ENCODE measurements around the gene TFDP1. TPM values are rescaled to one million over a fixed set of nuclear protein-coding genes. Genes with fewer than 3 reads are reported as not detected.

The TFDP1 gene
- total RNA-seq, 1 donor from 2014 or later = 40.0 TPM

DNA sequence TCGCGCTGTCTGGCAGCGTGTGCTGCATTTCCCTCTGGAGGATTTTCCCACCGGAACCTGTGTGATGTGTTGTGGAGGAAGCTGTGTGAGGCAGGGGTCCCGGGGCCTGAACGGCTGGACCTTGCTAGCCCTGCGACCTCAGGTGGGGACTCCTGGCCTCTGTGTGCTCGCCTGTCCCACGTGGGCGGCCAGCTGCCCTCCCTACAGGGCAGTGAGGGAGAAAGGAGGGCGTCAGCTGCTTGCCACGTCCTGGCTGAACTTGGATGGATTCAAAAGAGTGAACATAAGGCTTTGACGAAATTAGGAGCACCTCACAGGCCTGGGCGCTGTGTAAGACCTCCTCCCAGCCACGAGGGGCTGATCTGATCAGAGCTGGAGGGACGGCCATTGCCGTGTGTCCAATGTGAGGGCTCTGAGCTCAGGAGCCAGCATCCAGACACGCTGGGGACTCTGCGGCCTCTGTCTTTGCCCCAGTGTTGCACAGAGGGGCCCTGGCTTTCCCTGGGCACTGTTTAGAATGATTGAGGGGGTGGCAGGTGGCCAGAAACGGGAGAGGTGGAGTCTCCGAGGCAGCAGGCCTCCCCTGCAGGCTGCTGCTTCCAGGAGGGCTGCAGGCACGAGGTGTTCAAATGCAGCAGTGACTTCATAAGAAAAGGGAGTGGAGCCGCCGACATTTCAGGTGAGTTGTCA, 13.0 kb downstream of the TFDP1 start:
- Histone ChIP-seq H3K4me1 (no peaks in the 10 kb centered on the region), H3K4me3 (no peak overlapping the region), H3K27ac (no peak overlapping the region), H3K36me3 (no peaks in the 10 kb centered on the region), H3K27me3 (no peaks in the 10 kb centered on the region), H3K9me3 (no peaks in the 10 kb centered on the region)
- TF ChIP-seq POLR2AphosphoS5 (IDR thresholded peaks at IDR 0.05; ENCODE audit: insufficient read depth in 1 of 2, low read depth in 1 of 2) = no peak
- TF ChIP-seq, protein P1, sequence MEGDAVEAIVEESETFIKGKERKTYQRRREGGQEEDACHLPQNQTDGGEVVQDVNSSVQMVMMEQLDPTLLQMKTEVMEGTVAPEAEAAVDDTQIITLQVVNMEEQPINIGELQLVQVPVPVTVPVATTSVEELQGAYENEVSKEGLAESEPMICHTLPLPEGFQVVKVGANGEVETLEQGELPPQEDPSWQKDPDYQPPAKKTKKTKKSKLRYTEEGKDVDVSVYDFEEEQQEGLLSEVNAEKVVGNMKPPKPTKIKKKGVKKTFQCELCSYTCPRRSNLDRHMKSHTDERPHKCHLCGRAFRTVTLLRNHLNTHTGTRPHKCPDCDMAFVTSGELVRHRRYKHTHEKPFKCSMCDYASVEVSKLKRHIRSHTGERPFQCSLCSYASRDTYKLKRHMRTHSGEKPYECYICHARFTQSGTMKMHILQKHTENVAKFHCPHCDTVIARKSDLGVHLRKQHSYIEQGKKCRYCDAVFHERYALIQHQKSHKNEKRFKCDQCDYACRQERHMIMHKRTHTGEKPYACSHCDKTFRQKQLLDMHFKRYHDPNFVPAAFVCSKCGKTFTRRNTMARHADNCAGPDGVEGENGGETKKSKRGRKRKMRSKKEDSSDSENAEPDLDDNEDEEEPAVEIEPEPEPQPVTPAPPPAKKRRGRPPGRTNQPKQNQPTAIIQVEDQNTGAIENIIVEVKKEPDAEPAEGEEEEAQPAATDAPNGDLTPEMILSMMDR (IDR thresholded peaks at IDR 0.05) = no peak
- TF ChIP-seq POLR2A (IDR thresholded peaks at IDR 0.05) = no peak
- no peak for DNase-seq (ENCODE audit: extremely low spot score in 2 of 2)
- intact Hi-C loops (cut with DNase I) = no loop called here

DNA sequence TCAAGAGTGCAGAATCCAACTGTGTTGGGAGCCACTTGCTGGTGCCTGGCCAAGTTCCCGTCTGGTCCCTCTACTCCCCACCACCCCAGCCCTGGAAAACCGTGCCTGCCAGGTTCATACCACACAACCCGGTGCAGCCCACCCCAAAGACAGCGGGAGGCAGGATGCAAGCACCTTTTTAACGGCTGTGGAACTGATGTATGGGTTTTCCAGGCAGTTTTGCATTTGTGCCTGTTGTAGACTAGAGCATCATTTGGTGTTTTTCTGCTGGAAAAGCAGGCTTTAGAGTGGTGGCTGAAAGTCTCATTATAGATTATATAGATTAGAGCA, 13.5 kb downstream of the TFDP1 start:
- intact Hi-C loops (cut with DNase I) = no loop called here
- Histone ChIP-seq H3K9me3 (no peaks in the 10 kb centered on the region), H3K4me1 (no peaks in the 10 kb centered on the region), H3K27me3 (no peaks in the 10 kb centered on the region), H3K36me3 (no peaks in the 10 kb centered on the region), H3K27ac (no peak overlapping the region), H3K4me3 (no peak overlapping the region)
- DNase-seq (ENCODE audit: extremely low spot score in 2 of 2) = no peak
- TF ChIP-seq POLR2AphosphoS5 (IDR thresholded peaks at IDR 0.05; ENCODE audit: insufficient read depth in 1 of 2, low read depth in 1 of 2) (no peak), POLR2A (IDR thresholded peaks at IDR 0.05) (no peak)
- TF ChIP-seq, protein P1 (IDR thresholded peaks at IDR 0.05) = no peak

DNA sequence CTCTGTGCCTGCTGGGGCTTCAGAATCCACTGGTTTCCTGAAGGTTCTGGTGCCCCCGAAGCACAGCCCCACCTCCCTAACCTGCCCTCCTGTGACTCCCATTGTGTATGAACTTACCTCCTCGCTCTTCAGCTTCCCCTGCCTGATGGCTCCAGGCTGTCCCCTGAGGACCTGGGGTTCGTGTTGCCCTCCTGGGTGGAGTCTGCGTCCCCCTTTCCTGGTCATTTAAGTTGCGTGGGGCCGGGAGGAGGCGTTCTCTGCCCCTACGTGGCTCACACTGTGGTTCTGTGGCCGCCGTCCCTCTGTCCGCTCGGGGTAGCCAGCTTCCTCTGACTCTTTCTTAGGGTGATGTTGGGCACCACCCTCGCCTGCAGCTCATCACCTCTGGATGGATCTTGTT, 13.9 kb downstream of the TFDP1 start:
- H3K27ac ChIP-seq = no peak overlapping the region
- no peaks in the 10 kb centered on the region for H3K27me3 ChIP-seq
- DNase-seq (ENCODE audit: extremely low spot score in 2 of 2) = no peak
- intact Hi-C loops (cut with DNase I) = no loop called here
- no peaks in the 10 kb centered on the region for H3K9me3 ChIP-seq
- H3K36me3 ChIP-seq = no peaks in the 10 kb centered on the region
- TF ChIP-seq POLR2A (IDR thresholded peaks at IDR 0.05) = no peak
- TF ChIP-seq, protein P1 (IDR thresholded peaks at IDR 0.05) = no peak
- TF ChIP-seq POLR2AphosphoS5 (IDR thresholded peaks at IDR 0.05; ENCODE audit: insufficient read depth in 1 of 2, low read depth in 1 of 2) = no peak
- H3K4me3 ChIP-seq = no peak overlapping the region
- H3K4me1 ChIP-seq = no peaks in the 10 kb centered on the region

DNA sequence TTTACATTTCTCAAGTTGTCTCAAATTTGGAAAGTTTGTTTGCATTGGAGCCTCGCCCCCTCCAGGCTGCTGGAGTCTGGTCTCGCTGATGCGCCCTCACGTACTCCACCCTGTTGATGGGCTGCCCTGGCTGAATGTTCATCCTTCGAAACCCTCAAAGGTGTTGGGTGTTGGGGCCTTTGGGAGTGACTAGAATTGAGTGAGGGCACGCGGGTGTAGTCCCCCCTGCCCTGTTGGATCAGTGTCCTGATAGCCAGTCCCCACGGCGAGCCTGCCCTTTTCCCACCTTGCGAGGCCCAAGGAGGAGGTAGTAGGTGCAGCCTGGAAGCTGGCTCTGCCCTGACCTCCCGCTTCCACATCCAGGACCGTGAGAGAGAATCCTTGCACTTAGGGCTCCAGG, 14.8 kb downstream of the TFDP1 start:
- H3K4me3 ChIP-seq = no peak overlapping the region
- no peaks in the 10 kb centered on the region for H3K36me3 ChIP-seq
- no peaks in the 10 kb centered on the region for H3K27me3 ChIP-seq
- intact Hi-C loops (cut with DNase I) = no loop called here
- DNase-seq (ENCODE audit: extremely low spot score in 2 of 2) = no peak
- TF ChIP-seq POLR2A (IDR thresholded peaks at IDR 0.05) = no peak
- TF ChIP-seq, protein P1 (IDR thresholded peaks at IDR 0.05) = no peak
- TF ChIP-seq POLR2AphosphoS5 (IDR thresholded peaks at IDR 0.05; ENCODE audit: insufficient read depth in 1 of 2, low read depth in 1 of 2) = no peak
- H3K9me3 ChIP-seq = no peaks in the 10 kb centered on the region
- H3K27ac ChIP-seq = no peak overlapping the region
- no peaks in the 10 kb centered on the region for H3K4me1 ChIP-seq

DNA sequence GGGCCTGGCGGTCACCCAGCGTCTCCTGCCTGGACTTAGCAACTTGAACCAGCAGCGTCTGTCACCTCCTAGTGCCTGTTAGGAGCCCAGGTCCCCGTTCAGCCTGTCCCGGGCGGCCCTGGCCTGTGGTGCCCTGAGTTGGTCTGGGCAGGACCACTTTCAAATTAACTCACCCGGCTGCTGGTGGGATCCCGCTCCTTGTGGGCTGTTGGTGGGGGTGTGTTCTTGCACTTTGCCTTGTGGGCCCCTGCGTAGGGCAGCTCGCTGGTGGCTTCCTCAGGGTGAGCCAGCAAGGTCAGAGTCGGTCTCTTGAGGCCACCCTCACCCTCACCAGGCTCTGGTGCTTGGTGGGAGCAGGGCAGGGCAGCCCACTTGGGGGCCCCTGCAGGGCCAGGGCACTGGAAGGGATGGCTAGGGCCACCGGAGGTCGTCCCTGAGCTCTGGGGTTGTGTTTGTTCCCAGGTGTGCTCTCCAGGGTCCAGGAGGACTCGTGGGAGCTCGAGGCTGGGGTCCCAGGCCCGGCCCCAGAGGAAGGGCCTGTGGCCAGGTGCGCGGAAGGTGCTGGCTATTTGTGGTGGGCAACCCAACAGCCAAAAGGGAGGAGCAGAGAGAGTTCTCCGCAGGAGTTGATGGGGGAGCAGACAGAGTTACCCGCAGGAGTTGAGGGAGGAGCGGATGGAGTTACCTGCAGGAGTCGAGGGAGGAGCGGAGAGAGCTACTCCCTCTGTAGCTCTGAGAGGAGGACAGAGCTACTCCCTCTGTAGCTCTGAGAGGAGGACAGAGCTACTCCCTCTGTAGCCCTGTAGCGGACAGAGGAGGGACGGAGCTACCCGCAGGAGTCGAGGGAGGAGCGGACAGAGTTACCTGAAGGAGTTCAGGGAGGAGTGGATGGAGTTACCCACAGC, 16.9 kb downstream of the TFDP1 start:
- Histone ChIP-seq H3K36me3 (no peaks in the 10 kb centered on the region), H3K9me3 (no peaks in the 10 kb centered on the region), H3K27ac (no peak overlapping the region), H3K4me3 (no peak overlapping the region), H3K4me1 (no peaks in the 10 kb centered on the region), H3K27me3 (no peaks in the 10 kb centered on the region)
- TF ChIP-seq POLR2A (IDR thresholded peaks at IDR 0.05) = no peak
- TF ChIP-seq, protein P1 (IDR thresholded peaks at IDR 0.05) = no peak
- TF ChIP-seq POLR2AphosphoS5 (IDR thresholded peaks at IDR 0.05; ENCODE audit: insufficient read depth in 1 of 2, low read depth in 1 of 2) = no peak
- DNase-seq (ENCODE audit: extremely low spot score in 2 of 2) = no peak
- intact Hi-C loops (cut with DNase I) = no loop called here

Measured in vagina (tissue), 2 donors.